Stimulated activated CD8-positive, alpha-beta memory T cell treated with anti-CD3 and anti-CD28 coated beads, Interleukin-12 subunit alpha, Interleukin-12 subunit beta, amount 100 ng/mL, for 1 hour (primary cell): Measurements from ENCODE around the gene TMC2.
"Not testable (repeated sequence)": the region's sequence is repeated elsewhere in the genome, so short reads cannot be mapped to it uniquely, and the experiment has no call there.

Experiments
- DNase-seq: peaks from one replicate; pipeline ENCODE4 v3.0.0-alpha.2; 2020; ENCODE audit warnings: low read depth

TMC2 gene

GRCh38 chr20:2536560-2536986 is at the start of gene TMC2:
Gene TMC2 (plus strand): TSS chr20:2536573. CDS start chr20:2536622, 49 bp downstream.
- DNase-seq: no peak

GRCh38 chr20:2502808-2503384 is 33.5 kb upstream of the TMC2 start:
- DNase-seq: not testable (repeated sequence)

GRCh38 chr20:2504803-2505202 is 31.6 kb upstream of the TMC2 start:
- not testable (repeated sequence) for DNase-seq

- not testable (repeated sequence) for DNase-seq
Measured at GRCh38 chr20:2506426-2506825, 29.9 kb upstream of the TMC2 start.

GRCh38 chr20:2507464-2507863 is 28.9 kb upstream of the TMC2 start:
- no peak for DNase-seq

- DNase-seq: no peak
Measured at GRCh38 chr20:2507875-2508630, 28.3 kb upstream of the TMC2 start.

- DNase-seq: peak; percentile 67
Measured at GRCh38 chr20:2508631-2509467, 27.5 kb upstream of the TMC2 start, which contains the start of gene ZNF343. Gene ZNF343 (minus strand): TSS chr20:2508915. CDS start chr20:2493895, 15,020 bp downstream.

- no peak for DNase-seq
Measured at GRCh38 chr20:2509468-2509781, 26.9 kb upstream of the TMC2 start.

- DNase-seq: no peak
Measured at GRCh38 chr20:2509794-2510193, 26.6 kb upstream of the TMC2 start.

GRCh38 chr20:2515203-2515602 is 21.2 kb upstream of the TMC2 start:
- DNase-seq: no peak

- no peak for DNase-seq
Measured at GRCh38 chr20:2516399-2516798, 20.0 kb upstream of the TMC2 start.

- no peak for DNase-seq
Measured at GRCh38 chr20:2518096-2518495, 18.3 kb upstream of the TMC2 start.

GRCh38 chr20:2518558-2518957 is 17.8 kb upstream of the TMC2 start:
- DNase-seq: no peak

- no peak for DNase-seq
Measured at GRCh38 chr20:2519115-2519809, 17.1 kb upstream of the TMC2 start.

- no peak for DNase-seq
Measured at GRCh38 chr20:2520617-2521016, 15.8 kb upstream of the TMC2 start.

- DNase-seq: peak; percentile 37
Measured at GRCh38 chr20:2521369-2522305, 14.7 kb upstream of the TMC2 start.

GRCh38 chr20:2522826-2523429 is 13.4 kb upstream of the TMC2 start:
- not testable (repeated sequence) for DNase-seq

GRCh38 chr20:2523919-2524708 is 12.3 kb upstream of the TMC2 start:
- peak; percentile 86 for DNase-seq

- no peak for DNase-seq
Measured at GRCh38 chr20:2524709-2525506, 11.5 kb upstream of the TMC2 start.
